OCI-LY1 (cell line): ENCODE data around the gene EZH2.

Experiments
- H2AFZ ChIP-seq: fragments of 200-600 bp; sonication (generic), shearing (Covaris generic); 2 replicates; pipeline ENCODE4 v1.6.0; 2014; ENCODE audit warnings: antibody characterized with exemption, mild to moderate bottlenecking, low read length
- H3F3A ChIP-seq: fragments of 200-600 bp; sonication (generic), shearing (Covaris generic); 2 replicates; pipeline ENCODE4 v1.6.0; 2014; ENCODE audit warnings: mild to moderate bottlenecking, antibody characterized with exemption, low read length, moderate library complexity; ENCODE audit not compliant: insufficient read depth
- H3K27ac ChIP-seq: fragments of 200-600 bp; sonication (generic); 2 replicates; pipeline ENCODE4 v1.5.1; 2014; ENCODE audit warnings: low read length, mixed run types, mild to moderate bottlenecking, low read depth; ENCODE audit not compliant: poor library complexity, severe bottlenecking
- H3K27me3 ChIP-seq: fragments of 200-600 bp; sonication (generic); 2 replicates; pipeline ENCODE4 v1.6.0; 2014; ENCODE audit warnings: antibody characterized with exemption, mild to moderate bottlenecking, low read length, moderate library complexity; ENCODE audit not compliant: insufficient read depth
- H3K36me3 ChIP-seq: fragments of 200-600 bp; sonication (generic); 2 replicates; pipeline ENCODE4 v1.6.1; 2014; ENCODE audit warnings: mild to moderate bottlenecking, antibody characterized with exemption, low read length, moderate library complexity, mixed read lengths; ENCODE audit not compliant: insufficient read depth
- H3K4me1 ChIP-seq: fragments of 200-600 bp; sonication (generic); 2 replicates; pipeline ENCODE4 v1.5.1; 2014; ENCODE audit warnings: mild to moderate bottlenecking, low read length, moderate library complexity; ENCODE audit not compliant: insufficient read depth, severe bottlenecking
- H3K4me2 ChIP-seq: fragments of 200-600 bp; sonication (generic), shearing (Covaris generic); 2 replicates; pipeline ENCODE4 v1.6.1; 2014; ENCODE audit warnings: low read length
- H3K4me3 ChIP-seq: fragments of 200-600 bp; sonication (generic); 2 replicates; pipeline ENCODE4 v1.5.1; 2014; ENCODE audit warnings: low read length, low read depth, mild to moderate bottlenecking, mixed read lengths; ENCODE audit not compliant: poor library complexity, severe bottlenecking
- H3K79me2 ChIP-seq: fragments of 200-600 bp; shearing (Covaris generic); 2 replicates; pipeline ENCODE4 v1.6.1; 2016; ENCODE audit warnings: mixed run types, low read length, mixed read lengths; ENCODE audit not compliant: insufficient read depth
- H3K9ac ChIP-seq: fragments of 200-600 bp; sonication (generic), shearing (Covaris generic); 2 replicates; pipeline ENCODE4 v1.6.1; 2014; ENCODE audit warnings: mild to moderate bottlenecking, low read length, mixed read lengths
- H3K9me2 ChIP-seq: fragments of 200-600 bp; sonication (generic), shearing (Covaris generic); 2 replicates; pipeline ENCODE4 v1.6.1; 2014; ENCODE audit warnings: low read depth, mild to moderate bottlenecking, low read length, mixed read lengths
- H3K9me3 ChIP-seq: fragments of 200-600 bp; shearing (Covaris generic); 2 replicates; pipeline ENCODE4 v1.6.1; 2014; ENCODE audit warnings: low read length, mixed read lengths
- H4K20me1 ChIP-seq: fragments of 200-600 bp; sonication (generic), shearing (Covaris generic); 2 replicates; pipeline ENCODE4 v1.6.0; 2016; ENCODE audit warnings: mild to moderate bottlenecking, low read length; ENCODE audit not compliant: insufficient read depth
- EZH2 ChIP-seq: fragments of 200-600 bp; sonication (generic), shearing (Covaris generic); IDR thresholded peaks from 2 replicates; pipeline ENCODE4 v1.8.0; 2017; ENCODE audit warnings: borderline replicate concordance, mixed run types, mild to moderate bottlenecking, antibody characterized with exemption, low read length, moderate library complexity, mixed read lengths
- TF ChIP-seq, protein P1 (sequence below): fragments of 200-600 bp; sonication (generic), shearing (Covaris generic); IDR thresholded peaks from 2 replicates; pipeline ENCODE4 v1.5.1; 2017; ENCODE audit warnings: mild to moderate bottlenecking, antibody characterized with exemption, low read length, moderate library complexity, mixed read lengths

Gene EZH2

GRCh38 chr7:148835854-148836253 lies 48.2 kb downstream of the EZH2 start:
- H4K20me1 ChIP-seq, result no peaks in the 10 kb centered on the region

DNA sequence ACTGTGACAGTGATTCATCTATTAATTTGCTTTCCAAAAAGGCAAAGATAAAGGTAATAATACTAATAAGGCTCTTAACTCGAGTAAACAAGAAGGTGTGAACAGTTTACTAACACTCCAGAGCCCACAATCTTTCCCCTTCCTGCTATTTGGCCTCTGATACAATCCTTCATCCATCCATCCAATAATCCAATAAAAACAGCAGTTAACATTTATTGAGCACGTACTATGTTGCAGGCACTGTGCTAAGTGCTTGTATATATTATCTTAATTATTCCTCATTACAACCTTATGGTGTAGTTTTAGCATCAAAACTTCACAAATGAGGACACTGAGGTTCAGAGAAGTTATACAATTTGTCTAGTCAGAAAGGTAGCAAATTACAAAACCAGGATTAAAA lies 49.5 kb downstream of the EZH2 start:
- Histone ChIP-seq H3K9me3 (no peaks in the 10 kb centered on the region), H3K36me3 (peaks cover 89% of the 10 kb centered on the region), H3K4me2 (no peak overlapping the region), H3K9me2 (no peaks in the 10 kb centered on the region), H3F3A (no peaks in the 10 kb centered on the region; the same call in 1 of the 2 replicates), H3K4me3 (no peak overlapping the region), H3K27ac (no peak overlapping the region), H2AFZ (no peak overlapping the region), H3K27me3 (no peaks in the 10 kb centered on the region), H3K9ac (no peak overlapping the region), H4K20me1 (no peaks in the 10 kb centered on the region), H3K79me2 (peaks cover 73% of the 10 kb centered on the region), H3K4me1 (peaks cover 2% of the 10 kb centered on the region)
- no peak for TF ChIP-seq EZH2
- TF ChIP-seq, protein P1, sequence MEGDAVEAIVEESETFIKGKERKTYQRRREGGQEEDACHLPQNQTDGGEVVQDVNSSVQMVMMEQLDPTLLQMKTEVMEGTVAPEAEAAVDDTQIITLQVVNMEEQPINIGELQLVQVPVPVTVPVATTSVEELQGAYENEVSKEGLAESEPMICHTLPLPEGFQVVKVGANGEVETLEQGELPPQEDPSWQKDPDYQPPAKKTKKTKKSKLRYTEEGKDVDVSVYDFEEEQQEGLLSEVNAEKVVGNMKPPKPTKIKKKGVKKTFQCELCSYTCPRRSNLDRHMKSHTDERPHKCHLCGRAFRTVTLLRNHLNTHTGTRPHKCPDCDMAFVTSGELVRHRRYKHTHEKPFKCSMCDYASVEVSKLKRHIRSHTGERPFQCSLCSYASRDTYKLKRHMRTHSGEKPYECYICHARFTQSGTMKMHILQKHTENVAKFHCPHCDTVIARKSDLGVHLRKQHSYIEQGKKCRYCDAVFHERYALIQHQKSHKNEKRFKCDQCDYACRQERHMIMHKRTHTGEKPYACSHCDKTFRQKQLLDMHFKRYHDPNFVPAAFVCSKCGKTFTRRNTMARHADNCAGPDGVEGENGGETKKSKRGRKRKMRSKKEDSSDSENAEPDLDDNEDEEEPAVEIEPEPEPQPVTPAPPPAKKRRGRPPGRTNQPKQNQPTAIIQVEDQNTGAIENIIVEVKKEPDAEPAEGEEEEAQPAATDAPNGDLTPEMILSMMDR, result no peak

More at GRCh38 chr7:148835854-148836253, 48.2 kb downstream of the EZH2 start:
- H2AFZ ChIP-seq, result no peak overlapping the region
- H3K9ac ChIP-seq, result no peak overlapping the region
- peaks cover 79% of the 10 kb centered on the region for H3K79me2 ChIP-seq
- H3F3A ChIP-seq, result no peaks in the 10 kb centered on the region
- peaks cover 84% of the 10 kb centered on the region for H3K36me3 ChIP-seq
- no peak overlapping the region for H3K4me3 ChIP-seq
- no peak overlapping the region for H3K4me2 ChIP-seq
- H3K9me3 ChIP-seq, result no peaks in the 10 kb centered on the region
- TF ChIP-seq, protein P1, result no peak
- TF ChIP-seq EZH2, result no peak
- H3K27ac ChIP-seq, result no peak overlapping the region
- peaks cover 2% of the 10 kb centered on the region for H3K4me1 ChIP-seq
- H3K27me3 ChIP-seq, result no peaks in the 10 kb centered on the region
- H3K9me2 ChIP-seq, result no peaks in the 10 kb centered on the region

- Histone ChIP-seq H3K79me2 (peaks cover 49% of the 10 kb centered on the region), H3K4me2 (no peak overlapping the region)
Observed at GRCh38 chr7:148831782-148832181, 52.3 kb downstream of the EZH2 start.

More at GRCh38 chr7:148831782-148832181, 52.3 kb downstream of the EZH2 start:
- no peak overlapping the region for H3K9ac ChIP-seq
- peaks cover 91% of the 10 kb centered on the region for H3K36me3 ChIP-seq
- H3K27me3 ChIP-seq, result no peaks in the 10 kb centered on the region
- no peak overlapping the region for H3K4me3 ChIP-seq
- no peaks in the 10 kb centered on the region; the same call in 1 of the 2 replicates for H3F3A ChIP-seq
- no peaks in the 10 kb centered on the region for H3K4me1 ChIP-seq
- TF ChIP-seq, protein P1, result no peak
- H3K27ac ChIP-seq, result no peak overlapping the region
- no peaks in the 10 kb centered on the region for H3K9me3 ChIP-seq
- H4K20me1 ChIP-seq, result 0 out of 2 replicates have a peak, but pooled peaks cover 3% of the 10 kb centered on the region
- no peak overlapping the region for H2AFZ ChIP-seq
- H3K9me2 ChIP-seq, result no peaks in the 10 kb centered on the region
